Mesenchymal stem cell (in vitro differentiated cells and primary cell): ENCODE results near the gene FARP2.
A peak's percentile ranks its signal among the peaks of the same experiment; 100 is the strongest.

ENCODE experiments used
- DNase-seq: peaks from one replicate; pipeline ENCODE4 v3.0.0-alpha.2; 2013
- H2AFZ ChIP-seq: one replicate; pipeline ENCODE4 v1.6.1; 2013; ENCODE audit warnings: low read depth, mild to moderate bottlenecking, control low read depth, inconsistent platforms, low read length, moderate library complexity
- H2AK5ac ChIP-seq: 2 replicates; pipeline ENCODE4 v1.6.1; 2013; ENCODE audit warnings: low read length, moderate library complexity, mild to moderate bottlenecking, inconsistent platforms; ENCODE audit not compliant: severe bottlenecking
- H2BK120ac ChIP-seq: one replicate; pipeline ENCODE4 v1.6.1; 2013; ENCODE audit warnings: low read depth, mild to moderate bottlenecking, inconsistent platforms, low read length, moderate library complexity
- H2BK12ac ChIP-seq, 2 experiments: one replicate each; pipeline ENCODE4 v1.6.1; 2013; ENCODE audit warnings: inconsistent platforms in 2 of 2, low read length in 2 of 2, mild to moderate bottlenecking in 2 of 2, moderate library complexity in 2 of 2, control low read depth in 1 of 2
- H2BK15ac ChIP-seq: one replicate; pipeline ENCODE4 v1.6.1; 2013; ENCODE audit warnings: mild to moderate bottlenecking, low read depth, inconsistent platforms; ENCODE audit not compliant: poor library complexity, severe bottlenecking
- H2BK5ac ChIP-seq: 2 replicates; pipeline ENCODE4 v1.6.1; 2013; ENCODE audit warnings: low read depth, mild to moderate bottlenecking, low read length, control low read depth, inconsistent platforms; ENCODE audit not compliant: poor library complexity, severe bottlenecking
- H3K14ac ChIP-seq, 2 experiments: one replicate each; pipeline ENCODE4 v1.6.1; 2013; ENCODE audit warnings: inconsistent platforms in 2 of 2, low read length in 2 of 2, control low read depth in 1 of 2, mild to moderate bottlenecking in 1 of 2, moderate library complexity in 1 of 2
- H3K18ac ChIP-seq, 2 experiments: one replicate each; pipeline ENCODE4 v1.6.1; 2013; ENCODE audit warnings: inconsistent platforms in 2 of 2, low read length in 2 of 2, control low read depth in 1 of 2, low read depth in 1 of 2, mild to moderate bottlenecking in 1 of 2
- H3K23ac ChIP-seq, 2 experiments: one replicate each; pipeline ENCODE4 v1.6.1; 2013; ENCODE audit warnings: inconsistent platforms in 2 of 2, low read length in 2 of 2, mild to moderate bottlenecking in 2 of 2, moderate library complexity in 2 of 2, control low read depth in 1 of 2
- H3K27ac ChIP-seq: 2 replicates; pipeline ENCODE4 v1.5.1; 2013; ENCODE audit warnings: mild to moderate bottlenecking, moderate library complexity, low read length, control low read depth, inconsistent platforms; ENCODE audit not compliant: poor library complexity, severe bottlenecking
- H3K27me3 ChIP-seq, 2 experiments: 2 replicates each; pipeline versions ENCODE4 v1.6.1 to v1.7.0; 2013; ENCODE audit warnings: low read length in 2 of 2, mild to moderate bottlenecking in 2 of 2, moderate library complexity in 2 of 2, control low read depth in 1 of 2, inconsistent platforms in 1 of 2; ENCODE audit not compliant: control insufficient read depth in 1 of 2, insufficient read depth in 1 of 2
- H3K36me3 ChIP-seq, 2 experiments: 2 replicates each; pipeline versions ENCODE4 v1.6.1 to v1.7.0; 2013; ENCODE audit warnings: low read length in 2 of 2, control low read depth in 1 of 2, inconsistent platforms in 1 of 2, low read depth in 1 of 2, mild to moderate bottlenecking in 1 of 2; ENCODE audit not compliant: insufficient read depth in 2 of 2, control insufficient read depth in 1 of 2
- H3K4ac ChIP-seq, 2 experiments: one replicate each; pipeline ENCODE4 v1.6.1; 2013; ENCODE audit warnings: inconsistent platforms in 2 of 2, low read length in 2 of 2, mild to moderate bottlenecking in 2 of 2, moderate library complexity in 2 of 2, control low read depth in 1 of 2, low read depth in 1 of 2
- H3K4me1 ChIP-seq: 2 replicates; pipeline ENCODE4 v1.6.1; 2013; ENCODE audit warnings: low read depth, low read length, control low read depth; ENCODE audit not compliant: control insufficient read depth, insufficient read depth
- H3K4me2 ChIP-seq: 2 replicates; pipeline ENCODE4 v1.6.1; 2013; ENCODE audit warnings: low read length, mild to moderate bottlenecking, inconsistent platforms; ENCODE audit not compliant: poor library complexity, severe bottlenecking
- H3K4me3 ChIP-seq, 2 experiments: 2 replicates each; pipeline versions ENCODE4 v1.5.1 to v1.7.0; 2013; ENCODE audit warnings: low read length in 2 of 2, mild to moderate bottlenecking in 2 of 2, control low read depth in 1 of 2, low read depth in 1 of 2; ENCODE audit not compliant: insufficient read depth in 1 of 2
- H3K79me1 ChIP-seq: replicated peaks from 2 replicates; pipeline ENCODE4 v1.6.1; 2013; ENCODE audit warnings: mild to moderate bottlenecking, control low read depth, low read length, inconsistent platforms; ENCODE audit not compliant: poor library complexity, severe bottlenecking
- H3K9ac ChIP-seq: 2 replicates; pipeline ENCODE4 v1.7.0; 2013; ENCODE audit warnings: mild to moderate bottlenecking, low read length, moderate library complexity
- H3K9me3 ChIP-seq: 2 replicates; pipeline ENCODE4 v1.7.0; 2013; ENCODE audit warnings: mild to moderate bottlenecking, low read length; ENCODE audit not compliant: control insufficient read depth
- H4K8ac ChIP-seq: one replicate; pipeline ENCODE4 v1.6.1; 2013; ENCODE audit warnings: inconsistent platforms, mild to moderate bottlenecking, low read length, moderate library complexity
- H4K91ac ChIP-seq: one replicate; pipeline ENCODE4 v1.6.1; 2013; ENCODE audit warnings: mild to moderate bottlenecking, low read length, inconsistent platforms
- WGBS: methylation state at CpG from one replicate; pipeline ENCODE4 v1.1.7; 2013; ENCODE audit warnings: mixed read lengths; 5-methylcytosine and 5-hydroxymethylcytosine counted together

The FARP2 gene

GRCh38 chr2:241354668-241355658, 1.1 kb upstream of the FARP2 start:
- DNase-seq, result peak; percentile 78
- Histone ChIP-seq H3K36me3 (peaks cover 18 to 53% of the 10 kb centered on the region in 2 experiments), H3K14ac (peak overlapping the region in 1 of 2 experiments; percentile 50), H4K8ac (peak overlapping the region; percentile 98), H3K4ac (peak overlapping the region in 1 of 2 experiments; percentile 6), H2BK12ac (peak overlapping the region; percentile 33 to 97), H3K18ac (peak overlapping the region; percentile 81 to 91), H2BK120ac (no peak overlapping the region), H2BK15ac (no peak overlapping the region), H3K27ac (peak overlapping the region; percentile 94), H3K4me1 (peaks cover 29% of the 10 kb centered on the region), H2AK5ac (peak overlapping the region; percentile 92), H2AFZ (no peak overlapping the region), H2BK5ac (peak overlapping the region; percentile 11), H3K9me3 (no peaks in the 10 kb centered on the region), H3K9ac (no peak overlapping the region), H3K27me3 (no peaks in the 10 kb centered on the region), H3K23ac (no peak overlapping the region), H4K91ac (peak overlapping the region; percentile 76), H3K4me3 (peak overlapping the region; percentile 9 to 48), H3K4me2 (peak overlapping the region; percentile 3), H3K79me1 (peaks cover 7% of the 10 kb centered on the region)
- WGBS, result 30% methylated on average over 17 of the region's 40 CpGs

- Histone ChIP-seq H3K79me1 (peaks cover 13% of the 10 kb centered on the region), H3K4me2 (peak overlapping the region; percentile 93), H3K4me1 (peaks cover 23% of the 10 kb centered on the region), H2BK12ac (no peak overlapping the region), H3K36me3 (peaks cover 13 to 34% of the 10 kb centered on the region in 2 experiments), H3K14ac (no peak overlapping the region), H3K23ac (no peak overlapping the region), H2BK5ac (no peak overlapping the region), H3K4ac (no peak overlapping the region), H3K9ac (peak overlapping the region; percentile 95), H4K91ac (no peak overlapping the region), H3K9me3 (no peaks in the 10 kb centered on the region), H3K18ac (peak overlapping the region in 1 of 2 experiments; percentile 89), H2AFZ (peak overlapping the region; percentile 78), H4K8ac (no peak overlapping the region), H3K4me3 (peak overlapping the region; percentile 92 to 95), H2BK120ac (no peak overlapping the region), H3K27ac (no peak overlapping the region), H3K27me3 (no peaks in the 10 kb centered on the region), H2AK5ac (no peak overlapping the region), H2BK15ac (no peak overlapping the region)
- DNase-seq, result peak; percentile 23
- 49% methylated on average over 5 of the region's 5 CpGs for WGBS
These were observed 781 bp downstream of the FARP2 start for GRCh38 chr2:241356871-241357260.

- Histone ChIP-seq H3K4ac (no peak overlapping the region), H2BK5ac (no peak overlapping the region), H3K27ac (no peak overlapping the region), H3K79me1 (peaks cover 13% of the 10 kb centered on the region), H3K27me3 (no peaks in the 10 kb centered on the region), H2AK5ac (no peak overlapping the region), H3K18ac (no peak overlapping the region), H4K91ac (no peak overlapping the region), H2AFZ (no peak overlapping the region), H4K8ac (no peak overlapping the region), H2BK15ac (no peak overlapping the region), H3K23ac (no peak overlapping the region), H2BK120ac (no peak overlapping the region), H2BK12ac (no peak overlapping the region), H3K14ac (no peak overlapping the region), H3K4me2 (peak overlapping the region; percentile 93), H3K4me1 (peaks cover 23% of the 10 kb centered on the region), H3K9me3 (no peaks in the 10 kb centered on the region), H3K4me3 (peak overlapping the region in 1 of 2 experiments; percentile 92), H3K9ac (peak overlapping the region; percentile 95), H3K36me3 (peaks cover 13 to 27% of the 10 kb centered on the region in 2 experiments)
- DNase-seq, result no peak
- WGBS, result 67% methylated on average over 1 of the region's 3 CpGs
These were observed 1.4 kb downstream of the FARP2 start for GRCh38 chr2:241357531-241357930.

GRCh38 chr2:241358470-241358869, 2.4 kb downstream of the FARP2 start:
- 96% methylated on average over 5 of the region's 5 CpGs for WGBS
- no peak overlapping the region for H3K4ac ChIP-seq

More at GRCh38 chr2:241358470-241358869, 2.4 kb downstream of the FARP2 start:
- Histone ChIP-seq H2BK12ac (no peak overlapping the region), H3K9me3 (no peaks in the 10 kb centered on the region), H3K18ac (no peak overlapping the region), H2BK5ac (no peak overlapping the region), H3K14ac (no peak overlapping the region), H3K9ac (no peak overlapping the region), H4K91ac (no peak overlapping the region), H3K36me3 (peaks cover 15 to 17% of the 10 kb centered on the region in 2 experiments), H3K23ac (no peak overlapping the region), H3K4me2 (no peak overlapping the region), H2BK15ac (no peak overlapping the region), H3K79me1 (peaks cover 21% of the 10 kb centered on the region), H4K8ac (no peak overlapping the region), H3K27me3 (no peaks in the 10 kb centered on the region), H2BK120ac (no peak overlapping the region), H3K4me3 (peak overlapping the region in 1 of 2 experiments; percentile 92), H2AFZ (no peak overlapping the region), H2AK5ac (no peak overlapping the region), H3K4me1 (peaks cover 22% of the 10 kb centered on the region), H3K27ac (no peak overlapping the region)
- DNase-seq, result no peak
